Stimulated activated CD8-positive, alpha-beta memory T cell treated with anti-CD3 and anti-CD28 coated beads, Interleukin-4, amount 100 ng/mL, for 4 hours (primary cell): ENCODE results near the gene ZSWIM4.

Experiments
- DNase-seq, 2 donors: peaks; one replicate each; pipeline ENCODE4 v3.0.0-alpha.2; 2020; ENCODE audit warnings: low read depth in 2 of 2, low spot score in 1 of 2

The ZSWIM4 gene

GRCh38 chr19:13870873-13871272 lies 75.6 kb downstream of the ZSWIM4 start:
- DNase-seq = no peak

- no peak for DNase-seq
These were observed 77.1 kb downstream of the ZSWIM4 start for GRCh38 chr19:13872339-13872694.

- DNase-seq = no peak
These were observed 77.6 kb downstream of the ZSWIM4 start for GRCh38 chr19:13872695-13873389.

GRCh38 chr19:13873834-13874515 lies 78.7 kb downstream of the ZSWIM4 start:
- DNase-seq = no peak

GRCh38 chr19:13875824-13876223 lies 80.6 kb downstream of the ZSWIM4 start:
- no peak for DNase-seq

- DNase-seq = no peak
These were observed 81.6 kb downstream of the ZSWIM4 start, which contains the start of gene NANOS3 for GRCh38 chr19:13876834-13877233. Gene NANOS3 (plus strand): TSS chr19:13877134. CDS start chr19:13877249, 115 bp downstream.

GRCh38 chr19:13877303-13877702 lies 82.1 kb downstream of the ZSWIM4 start:
- DNase-seq = no peak

- DNase-seq = peak; percentile 94 to 97
These were observed 85.1 kb downstream of the ZSWIM4 start for GRCh38 chr19:13880059-13881043.

- no peak for DNase-seq
These were observed 86.0 kb downstream of the ZSWIM4 start for GRCh38 chr19:13881251-13881691.
